Left ventricle myocardium superior (tissue), 1 donor: Measurements from ENCODE around the gene ARRB1. TPM values are rescaled to one million over a fixed set of nuclear protein-coding genes. Genes with fewer than 3 reads are reported as not detected.
"Not testable (repeated sequence)": the region's sequence is repeated elsewhere in the genome, so short reads cannot be mapped to it uniquely, and the experiment has no call there.

Experiments used
- ATAC-seq: fragments of 200-7000 bp; cut with Tn5 transposase; one replicate; pipeline ENCODE4 v1.9.1; 2020; ENCODE audit warnings: mild to moderate bottlenecking, moderate library complexity
- DNase-seq: peaks from one replicate; pipeline ENCODE4 v3.0.0-alpha.2; 2020
- intact Hi-C: fragments of 100-400 bp; cut with micrococcal nuclease; formaldehyde crosslinking; loops from one replicate; pipeline ENCODE4 v1.11.0; 2022
- total RNA-seq: library from RNA; stranded (reverse); fragmentation: NEBNext Ultra II Directional; extraction: Animal tissue kit (Norgen Biotek cat#: 25700); gene quantifications from one replicate; pipeline ENCODE4 v1.2.1, GENCODE V29; 2021
- donor health status: DM: no; HTN: yes; CAD: no; lungs with severe emphysema.

The ARRB1 gene
- total RNA-seq, 1 donor from 2014 or later, result 26.5 TPM

GRCh38 chr11:75308116-75308515 lies 43.3 kb downstream of the ARRB1 start:
- no peak for ATAC-seq

GRCh38 chr11:75307058-75307457 lies 44.4 kb downstream of the ARRB1 start:
- DNase-seq (no peak), ATAC-seq (no peak)
- intact Hi-C loops, result no loop called here

More at GRCh38 chr11:75308116-75308515, 43.3 kb downstream of the ARRB1 start:
- intact Hi-C loops, result no loop called here
- DNase-seq, result no peak

GRCh38 chr11:75306529-75306928 lies 44.9 kb downstream of the ARRB1 start:
- DNase-seq (no peak), ATAC-seq (peak; percentile 25)
- intact Hi-C loops, result no loop called here

- intact Hi-C loops, result no loop called here
- no peak for ATAC-seq
- DNase-seq, result peak; percentile 16
These were observed 45.5 kb downstream of the ARRB1 start for GRCh38 chr11:75305993-75306392.

- intact Hi-C loops, result no loop called here
- DNase-seq (no peak), ATAC-seq (no peak)
These were observed 46.0 kb downstream of the ARRB1 start for GRCh38 chr11:75305452-75305851.

- DNase-seq, ATAC-seq, intact Hi-C loops: not testable (repeated sequence)
These were observed 46.5 kb downstream of the ARRB1 start for GRCh38 chr11:75304941-75305340.

GRCh38 chr11:75303544-75304224 lies 47.8 kb downstream of the ARRB1 start:
- ATAC-seq (no peak), DNase-seq (peak; percentile 24)
- intact Hi-C loops, result no loop called here

GRCh38 chr11:75302371-75302770 lies 49.1 kb downstream of the ARRB1 start:
- no peak for DNase-seq
- ATAC-seq, result peak; percentile 47
- intact Hi-C loops, result no loop called here

GRCh38 chr11:75301601-75302345 lies 49.7 kb downstream of the ARRB1 start:
- no peak for DNase-seq
- intact Hi-C loops, result no loop called here
- ATAC-seq, result peak; percentile 95

- intact Hi-C loops, result no loop called here
- ATAC-seq (peak; percentile 30), DNase-seq (no peak)
These were observed 50.3 kb downstream of the ARRB1 start for GRCh38 chr11:75301131-75301530.

- no peak for DNase-seq
- intact Hi-C loops, result no loop called here
- no peak for ATAC-seq
These were observed 52.5 kb downstream of the ARRB1 start for GRCh38 chr11:75298976-75299260.

- ATAC-seq (no peak), DNase-seq (no peak)
- intact Hi-C loops, result no loop called here
These were observed 53.1 kb downstream of the ARRB1 start for GRCh38 chr11:75298191-75298975.

- no peak for DNase-seq
- intact Hi-C loops, result no loop called here
- ATAC-seq, result no peak
These were observed 57.6 kb downstream of the ARRB1 start for GRCh38 chr11:75293903-75294302.

GRCh38 chr11:75292943-75293342 lies 58.5 kb downstream of the ARRB1 start:
- intact Hi-C loops, result no loop called here
- ATAC-seq (no peak), DNase-seq (peak; percentile 13)

GRCh38 chr11:75291741-75292140 lies 59.7 kb downstream of the ARRB1 start:
- ATAC-seq (no peak), DNase-seq (peak; percentile 19)
- intact Hi-C loops, result no loop called here

GRCh38 chr11:75289919-75290318 lies 61.5 kb downstream of the ARRB1 start:
- peak; percentile 3 for DNase-seq
- no peak for ATAC-seq
- intact Hi-C loops, result no loop called here

- intact Hi-C loops, result no loop called here
- ATAC-seq (no peak), DNase-seq (peak; percentile 13)
These were observed 62.0 kb downstream of the ARRB1 start for GRCh38 chr11:75289511-75289760.

GRCh38 chr11:75287579-75287978 lies 63.9 kb downstream of the ARRB1 start:
- no peak for ATAC-seq
- peak; percentile 18 for DNase-seq
- intact Hi-C loops, result no loop called here

- ATAC-seq (no peak), DNase-seq (peak; percentile 28)
- intact Hi-C loops, result no loop called here
These were observed 64.5 kb downstream of the ARRB1 start for GRCh38 chr11:75286826-75287465.

GRCh38 chr11:75285776-75286360 lies 65.6 kb downstream of the ARRB1 start:
- intact Hi-C loops, result no loop called here
- ATAC-seq, result no peak
- DNase-seq, result peak; percentile 15
